Esophagus squamous epithelium (tissue), 5 donors: ENCODE data around the gene SOWAHB. TPM values are rescaled to one million over a fixed set of nuclear protein-coding genes. Genes with fewer than 3 reads are reported as not detected.

Experiments
- DNase-seq: peaks from one replicate; lab custom pipeline; 2025; lab: John Stamatoyannopoulos, UW
- H3K27ac ChIP-seq, 4 donors: fragments of 200-600 bp; sonication (generic); one replicate each; pipeline ENCODE4 v1.5.1; 2016 to 2019; ENCODE audit warnings: mild to moderate bottlenecking in 1 of 4
- H3K27me3 ChIP-seq, 4 donors: fragments of 200-600 bp; sonication (generic); 1 replicate in 3 of 4; 2 replicates in 1 of 4; pipeline versions ENCODE4 v1.5.1 to v1.6.0; 2017 to 2021; ENCODE audit warnings: antibody characterized with exemption in 1 of 4
- H3K36me3 ChIP-seq, 3 donors: fragments of 200-600 bp; sonication (generic); one replicate each; pipeline ENCODE4 v1.5.1; 2016 to 2019
- H3K4me1 ChIP-seq, 3 donors: fragments of 200-600 bp; sonication (generic); one replicate each; pipeline ENCODE4 v1.5.1; 2017 to 2019
- H3K4me3 ChIP-seq, 4 donors: fragments of 200-600 bp; sonication (generic); 1 replicate in 3 of 4; 2 replicates in 1 of 4; pipeline ENCODE4 v1.5.1; 2016 to 2019; ENCODE audit warnings: mild to moderate bottlenecking in 2 of 4, moderate library complexity in 1 of 4
- H3K9me3 ChIP-seq, 3 donors: fragments of 200-600 bp; sonication (generic); one replicate each; pipeline ENCODE4 v1.5.1; 2016 to 2019
- CTCF ChIP-seq, 6 experiments: fragments of 450-650 bp in 4 of 6; fragments of 200-600 bp in 2 of 6; sonication (generic) in 2 of 6; IDR thresholded peaks; one replicate each; pipeline ENCODE4 v1.5.1; 2016 to 2019; ENCODE audit warnings: antibody characterized with exemption in 6 of 6, mild to moderate bottlenecking in 4 of 6, moderate library complexity in 4 of 6
- POLR2A ChIP-seq, 4 donors: fragments of 450-650 bp; IDR thresholded peaks; one replicate each; pipeline ENCODE4 v1.6.1; 2017; ENCODE audit warnings: antibody characterized with exemption in 4 of 4, mild to moderate bottlenecking in 4 of 4, moderate library complexity in 3 of 4
- whole genome bisulfite sequencing, 2 donors: methylation state at CpG; one replicate each; pipeline ENCODE4 v1.1.5; 2018; 5-methylcytosine and 5-hydroxymethylcytosine counted together
- intact Hi-C: fragments of 100-400 bp; cut with DNase I; formaldehyde crosslinking; loops from one replicate; pipeline ENCODE4 v1.15.0; 2022
- total RNA-seq, 4 donors: library from RNA; depleted of rRNA; stranded (reverse); fragments of >200 nt; gene quantifications; one replicate each; pipeline ENCODE4 v1.1.0, GENCODE V29; 2016
- donor health status: DM: yes; HTN: yes; CAD: no.

SOWAHB gene
- total RNA-seq, 4 donors from 2014 or later, result 6.5 to 29.0 (median 19.0) TPM

GRCh38 chr4:76923619-76924357, 25.8 kb upstream of the SOWAHB start:
- intact Hi-C loops, result no loop called here
- H3K4me3 ChIP-seq, result no peak overlapping the region
- H3K36me3 ChIP-seq, result no peaks in the 10 kb centered on the region
- no peak overlapping the region for H3K27ac ChIP-seq
- H3K4me1 ChIP-seq, result no peaks in the 10 kb centered on the region
- H3K27me3 ChIP-seq, result no peaks in the 10 kb centered on the region
- WGBS, 2 donors, result 89 to 93% methylated on average over 5 of the region's 5 CpGs
- H3K9me3 ChIP-seq, result no peaks in the 10 kb centered on the region
- no peak for TF ChIP-seq CTCF (IDR thresholded peaks at IDR 0.05)
- DNase-seq, result no peak

GRCh38 chr4:76920715-76921114, 22.8 kb upstream of the SOWAHB start:
- no peaks in the 10 kb centered on the region for H3K9me3 ChIP-seq
- intact Hi-C loops, result no loop called here
- no peak overlapping the region for H3K4me3 ChIP-seq
- TF ChIP-seq POLR2A (IDR thresholded peaks at IDR 0.05) (no peak), CTCF (IDR thresholded peaks at IDR 0.05) (no peak)
- H3K36me3 ChIP-seq, result no peaks in the 10 kb centered on the region
- H3K27ac ChIP-seq, result no peak overlapping the region
- no peak for DNase-seq
- H3K27me3 ChIP-seq, result no peaks in the 10 kb centered on the region
- no peaks in the 10 kb centered on the region for H3K4me1 ChIP-seq

- no peak overlapping the region for H3K4me3 ChIP-seq
- no peaks in the 10 kb centered on the region for H3K4me1 ChIP-seq
- intact Hi-C loops, result no loop called here
- H3K36me3 ChIP-seq, result no peaks in the 10 kb centered on the region
- 94 to 95% methylated on average over 1 of the region's 1 CpG for WGBS, 2 donors
- no peaks in the 10 kb centered on the region for H3K27me3 ChIP-seq
- DNase-seq, result no peak
- no peak for TF ChIP-seq CTCF (IDR thresholded peaks at IDR 0.05)
- H3K27ac ChIP-seq, result no peak overlapping the region
- no peaks in the 10 kb centered on the region for H3K9me3 ChIP-seq
Measured at GRCh38 chr4:76909711-76910110, 11.8 kb upstream of the SOWAHB start.

GRCh38 chr4:76905521-76905920, 7.6 kb upstream of the SOWAHB start:
- DNase-seq, result no peak
- intact Hi-C loops, result no loop called here
- no peak for TF ChIP-seq POLR2A (IDR thresholded peaks at IDR 0.05)
- TF ChIP-seq CTCF (IDR thresholded peaks at IDR 0.05), result no peak
- no peaks in the 10 kb centered on the region for H3K27me3 ChIP-seq
- H3K4me3 ChIP-seq, result no peak overlapping the region
- H3K27ac ChIP-seq, result no peak overlapping the region
- 59 to 68% methylated on average over 1 of the region's 1 CpG for WGBS, 2 donors
- no peaks in the 10 kb centered on the region for H3K4me1 ChIP-seq
- no peaks in the 10 kb centered on the region for H3K36me3 ChIP-seq
- no peaks in the 10 kb centered on the region for H3K9me3 ChIP-seq

GRCh38 chr4:76904646-76905190, 6.8 kb upstream of the SOWAHB start:
- 66 to 72% methylated on average over 4 of the region's 4 CpGs for WGBS, 2 donors
- no peak for DNase-seq
- Histone ChIP-seq H3K4me1 (peaks cover 0 to 3% (median 0%) of the 10 kb centered on the region in 3 donors), H3K36me3 (no peaks in the 10 kb centered on the region), H3K4me3 (no peak overlapping the region), H3K27ac (no peak overlapping the region), H3K9me3 (no peaks in the 10 kb centered on the region), H3K27me3 (peaks cover 0 to 7% (median 0%) of the 10 kb centered on the region in 4 donors)
- no peak for TF ChIP-seq POLR2A (IDR thresholded peaks at IDR 0.05)
- TF ChIP-seq CTCF (IDR thresholded peaks at IDR 0.05), result no peak
- intact Hi-C loops, result no loop called here
